Pancreas (tissue), 10 donors: ENCODE measurements around the gene ARSG. TPM values are rescaled to one million over a fixed set of nuclear protein-coding genes. Genes with fewer than 3 reads are reported as not detected.

Experiments used
- ATAC-seq, 4 donors: fragments of 200-7000 bp; cut with Tn5 transposase; one replicate each; pipeline versions ENCODE4 v1.8.0 to v1.9.1; 2020; ENCODE audit warnings: mild to moderate bottlenecking in 4 of 4, moderate library complexity in 4 of 4
- DNase-seq, 6 donors: peaks; one replicate each; pipeline ENCODE4 v3.0.0-alpha.2; 2020
- FAIRE-seq: peaks from 2 replicates; lab custom pipeline; 2012; peaks lifted over from hg19 to GRCh38; lab: Jason Lieb, UNC
- H3K27ac ChIP-seq, 4 donors: fragments of 200-600 bp; sonication (generic); 1 replicate in 3 of 4; 2 replicates in 1 of 4; pipeline versions ENCODE4 v1.5.0 to v1.8.0; 2020
- H3K27me3 ChIP-seq, 4 donors: fragments of 200-600 bp; one replicate each; pipeline ENCODE4 v1.8.0; 2021
- H3K36me3 ChIP-seq, 3 donors: fragments of 200-600 bp; sonication (generic) in 1 of 3; one replicate each; pipeline versions ENCODE4 v1.5.0 to v1.8.0; 2020 to 2021
- H3K4me1 ChIP-seq, 3 donors: fragments of 200-600 bp; one replicate each; pipeline ENCODE4 v1.8.0; 2021
- H3K4me3 ChIP-seq, 4 donors: fragments of 200-600 bp; sonication (generic) in 2 of 4; one replicate each; pipeline versions ENCODE4 v1.5.0 to v1.8.0; 2020 to 2021
- H3K9me3 ChIP-seq, 4 donors: fragments of 200-600 bp; one replicate each; pipeline ENCODE4 v1.8.0; 2021
- WGBS, 2 donors: extraction: QIAGEN DNeasy Blood & Tissue Kit; methylation state at CpG; one replicate each; pipeline ENCODE4 v1.1.7; 2013; 5-methylcytosine and 5-hydroxymethylcytosine counted together
- intact Hi-C, 3 donors: fragments of 100-400 bp; cut with DNase I; formaldehyde crosslinking; loops; one replicate each; pipeline versions ENCODE4 v1.11.1 to v1.14.2; 2022
- polyA plus RNA-seq, 2 donors: library from polyadenylated mRNA; stranded (reverse); fragments of 200-250 nt; gene quantifications; one replicate each; pipeline ENCODE4 v1.2.3, GENCODE V29; 2013
- total RNA-seq, 6 donors: library from RNA; stranded (reverse); fragmentation: NEBNext Ultra II Directional in 4 of 6; extraction: Animal tissue kit (Norgen Biotek cat#: 25700) in 4 of 6; gene quantifications; one replicate each; pipeline versions ENCODE4 v1.2.1 to v1.2.4, GENCODE V29; 2021 to 2023
- TF ChIP-seq, protein P1 (sequence below), 4 donors: fragments of 200-600 bp; sonication (generic) in 3 of 4; IDR thresholded peaks; one replicate each; pipeline versions ENCODE4 v1.5.0 to v1.8.0; 2021; ENCODE audit warnings: antibody characterized with exemption in 4 of 4
- donor health status: healthy with polysubstance abuse.
- donor health status: DM: no; HTN: no; CAD: no; lungs with moderate emphysema.
- donor health status: DM: no; HTN: no; CAD: no.
- donor health status: control.
- donor health status: control.
- donor health status: Bipolar disorder and iron deficiency.
- donor health status: DM: yes; HTN: yes; CAD: no.
- donor health status: DM: no; HTN: no; CAD: no.
- donor health status: DM: no; HTN: no; CAD: no.
- donor health status: DM: yes; HTN: yes; CAD: no.

The ARSG gene
- total and polyA plus RNA-seq, 8 donors = 0.46 to 2.5 (median 1.4) TPM

DNA sequence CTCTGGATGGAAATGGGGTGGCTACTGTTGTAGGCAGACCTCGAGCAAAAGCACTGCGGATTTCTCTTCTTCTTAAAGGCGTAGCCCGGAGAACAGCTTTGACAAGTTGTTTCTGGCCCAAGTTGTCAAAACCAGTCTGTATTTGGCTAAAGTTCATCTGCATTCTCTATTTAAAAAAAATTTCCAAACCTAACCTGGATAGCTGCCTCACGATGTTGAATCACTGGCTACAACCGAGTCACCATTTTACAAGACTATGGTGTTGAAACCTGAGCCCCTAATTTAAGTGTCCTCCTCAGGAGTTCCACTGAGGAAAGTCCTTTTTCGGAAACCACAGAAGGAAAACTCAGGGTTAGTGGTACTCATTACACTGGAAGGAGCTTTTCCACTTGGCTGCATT is 1.8 kb upstream of the ARSG start:
- ATAC-seq (no peak), FAIRE-seq (no peak), DNase-seq (no peak)
- intact Hi-C loops = no loop called here
- H3K4me1 ChIP-seq = peaks cover 0 to 6% (median 5%) of the 10 kb centered on the region in 3 donors
- no peaks in the 10 kb centered on the region for H3K36me3 ChIP-seq
- H3K27me3 ChIP-seq = peaks cover 0 to 4% (median 0%) of the 10 kb centered on the region in 4 donors
- H3K27ac ChIP-seq = no peak overlapping the region
- no peak overlapping the region for H3K4me3 ChIP-seq
- TF ChIP-seq, protein P1, sequence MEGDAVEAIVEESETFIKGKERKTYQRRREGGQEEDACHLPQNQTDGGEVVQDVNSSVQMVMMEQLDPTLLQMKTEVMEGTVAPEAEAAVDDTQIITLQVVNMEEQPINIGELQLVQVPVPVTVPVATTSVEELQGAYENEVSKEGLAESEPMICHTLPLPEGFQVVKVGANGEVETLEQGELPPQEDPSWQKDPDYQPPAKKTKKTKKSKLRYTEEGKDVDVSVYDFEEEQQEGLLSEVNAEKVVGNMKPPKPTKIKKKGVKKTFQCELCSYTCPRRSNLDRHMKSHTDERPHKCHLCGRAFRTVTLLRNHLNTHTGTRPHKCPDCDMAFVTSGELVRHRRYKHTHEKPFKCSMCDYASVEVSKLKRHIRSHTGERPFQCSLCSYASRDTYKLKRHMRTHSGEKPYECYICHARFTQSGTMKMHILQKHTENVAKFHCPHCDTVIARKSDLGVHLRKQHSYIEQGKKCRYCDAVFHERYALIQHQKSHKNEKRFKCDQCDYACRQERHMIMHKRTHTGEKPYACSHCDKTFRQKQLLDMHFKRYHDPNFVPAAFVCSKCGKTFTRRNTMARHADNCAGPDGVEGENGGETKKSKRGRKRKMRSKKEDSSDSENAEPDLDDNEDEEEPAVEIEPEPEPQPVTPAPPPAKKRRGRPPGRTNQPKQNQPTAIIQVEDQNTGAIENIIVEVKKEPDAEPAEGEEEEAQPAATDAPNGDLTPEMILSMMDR (IDR thresholded peaks at IDR 0.05) = no peak
- no peaks in the 10 kb centered on the region for H3K9me3 ChIP-seq
- 85 to 90% methylated on average over 7 of the region's 7 CpGs for WGBS, 2 donors

DNA sequence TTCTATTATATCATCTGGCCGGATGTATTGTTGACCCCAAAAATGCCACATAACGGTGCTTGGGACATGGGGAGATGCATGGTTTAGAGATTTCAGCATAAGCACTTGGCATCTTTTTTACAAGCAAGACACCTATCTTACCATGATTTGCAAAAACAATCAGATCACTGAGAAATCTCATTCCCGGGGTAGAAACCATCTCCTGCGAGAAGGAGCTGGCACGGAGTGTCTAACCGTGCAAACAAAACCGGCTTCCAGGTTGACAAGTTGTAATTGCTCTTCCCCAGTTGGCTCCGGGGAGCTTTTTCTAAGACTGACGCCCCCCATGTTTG is 1.4 kb upstream of the ARSG start:
- H3K4me1 ChIP-seq = peaks cover 0 to 6% (median 5%) of the 10 kb centered on the region in 3 donors
- no peaks in the 10 kb centered on the region for H3K9me3 ChIP-seq
- TF ChIP-seq, protein P1 (IDR thresholded peaks at IDR 0.05) = no peak
- DNase-seq (no peak), ATAC-seq (no peak), FAIRE-seq (no peak)
- no peaks in the 10 kb centered on the region for H3K36me3 ChIP-seq
- intact Hi-C loops = no loop called here
- peak overlapping the region in 1 of 4 donors; percentile 69 for H3K4me3 ChIP-seq
- H3K27ac ChIP-seq = peak overlapping the region in 1 of 4 donors; percentile 41
- peaks cover 0 to 4% (median 0%) of the 10 kb centered on the region in 4 donors for H3K27me3 ChIP-seq
- WGBS, 2 donors = 20 to 26% methylated on average over 9 of the region's 9 CpGs

DNA sequence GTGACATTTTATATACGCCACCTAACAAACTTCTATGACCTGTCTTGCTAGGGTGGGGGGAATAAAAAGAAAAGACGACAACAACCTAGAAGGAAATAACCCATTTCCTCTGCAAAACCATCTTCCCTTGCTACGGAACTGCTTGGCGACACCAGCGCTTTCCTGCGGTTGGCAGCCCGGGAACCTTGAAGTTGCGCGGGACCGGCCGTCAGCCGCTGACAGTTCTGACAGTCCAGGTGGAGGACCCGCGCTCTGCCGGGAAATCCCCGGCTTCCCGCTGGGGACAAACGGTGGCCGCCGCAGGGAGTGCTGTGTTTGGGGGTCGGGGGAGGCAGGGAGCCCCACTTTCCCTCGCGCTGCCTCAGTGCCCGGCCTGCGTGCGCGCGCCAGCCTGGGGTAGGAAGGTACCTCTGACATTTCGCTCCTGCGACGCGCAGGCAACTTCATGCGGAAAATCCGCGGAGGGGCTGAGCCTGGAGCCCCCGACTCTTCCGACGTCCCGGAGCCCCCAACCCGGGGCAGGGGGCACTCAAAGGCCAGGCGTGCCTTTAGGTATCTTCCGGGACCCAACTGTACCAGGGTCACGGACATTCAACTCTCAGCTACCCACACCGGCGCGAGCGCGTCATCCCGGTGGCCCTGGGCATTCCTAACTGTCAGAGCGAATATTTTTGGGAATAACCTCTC is 884 bp upstream of the ARSG start:
- 3% methylated on average over 50 of the region's 50 CpGs for WGBS, 2 donors
- no peaks in the 10 kb centered on the region for H3K36me3 ChIP-seq
- FAIRE-seq = no peak
- peak overlapping the region in 2 of 4 donors; percentile 36 to 41 for H3K27ac ChIP-seq
- DNase-seq = peak in 3 of 6 donors; percentile 17 to 66 (median 56)
- H3K9me3 ChIP-seq = no peaks in the 10 kb centered on the region
- peaks cover 0 to 4% (median 0%) of the 10 kb centered on the region in 4 donors for H3K27me3 ChIP-seq
- intact Hi-C loops = no loop called here
- H3K4me3 ChIP-seq = peak overlapping the region in 3 of 4 donors; percentile 4 to 69 (median 7)
- peak in 3 of 4 donors; percentile 8 to 15 (median 8) for ATAC-seq
- peaks cover 0 to 6% (median 5%) of the 10 kb centered on the region in 3 donors for H3K4me1 ChIP-seq
- TF ChIP-seq, protein P1 (IDR thresholded peaks at IDR 0.05) = no peak

DNA sequence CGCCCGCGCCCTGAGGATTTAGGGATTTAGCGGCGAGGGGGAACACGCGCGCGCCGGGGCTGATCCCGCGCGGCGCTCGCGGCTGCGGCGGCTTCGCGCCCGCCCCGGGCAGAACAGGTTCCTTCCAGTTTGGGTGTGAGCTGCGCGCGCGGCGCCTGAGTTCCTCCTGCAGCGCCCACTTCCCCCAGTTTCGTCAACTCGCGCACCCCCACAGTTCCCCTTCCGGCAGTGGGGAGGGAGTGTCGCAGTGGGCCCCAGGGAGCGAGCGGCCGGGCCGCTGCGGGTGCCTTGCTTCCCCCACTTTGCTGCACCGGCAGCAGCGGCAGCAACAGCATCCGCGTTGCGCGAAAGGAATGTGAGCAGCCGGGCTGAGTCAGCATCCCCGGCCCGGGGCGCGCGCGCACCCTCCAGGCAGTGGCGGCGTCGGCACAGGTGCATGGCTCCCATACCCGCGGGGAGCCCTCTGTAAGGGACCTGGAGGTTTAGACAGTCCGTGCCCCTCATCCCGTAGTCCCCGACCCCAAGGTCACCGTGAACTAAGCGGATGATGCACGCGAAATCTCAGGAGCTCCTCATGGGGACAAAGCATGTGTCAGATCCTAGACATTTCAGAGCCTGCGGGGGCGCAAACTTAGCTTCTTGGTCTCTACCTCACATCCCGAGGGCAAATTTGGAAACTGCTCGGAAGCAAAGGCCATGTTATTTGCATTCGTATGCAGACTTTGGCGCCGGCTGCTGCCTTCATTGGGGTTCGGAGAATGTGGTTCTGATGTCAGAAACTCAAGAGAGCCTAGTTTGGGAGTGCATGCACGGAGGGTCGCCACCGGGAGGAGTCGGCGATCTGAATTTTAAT is 767 bp downstream of the ARSG start:
- Histone ChIP-seq H3K4me3 (peak overlapping the region; percentile 23 to 69 (median 50)), H3K36me3 (no peaks in the 10 kb centered on the region), H3K9me3 (no peaks in the 10 kb centered on the region), H3K27ac (peak overlapping the region in 3 of 4 donors; percentile 5 to 76 (median 58)), H3K4me1 (peaks cover 0 to 6% (median 5%) of the 10 kb centered on the region in 3 donors), H3K27me3 (peaks cover 0 to 4% (median 0%) of the 10 kb centered on the region in 4 donors)
- 1 to 2% methylated on average over 62 to 76 of the region's 76 CpGs for WGBS, 2 donors
- peak; percentile 49 to 85 (median 68) for DNase-seq
- peak; percentile 76 to 83 (median 83) for ATAC-seq
- TF ChIP-seq, protein P1 (IDR thresholded peaks at IDR 0.05) = no peak
- intact Hi-C loops = no loop called here
- FAIRE-seq = no peak
